K562 (cell line): ENCODE results near the gene UQCRC2. TPM values are rescaled to one million over a fixed set of nuclear protein-coding genes. Genes with fewer than 3 reads are reported as not detected.

Source experiments
- ATAC-seq: fragments of 200-7000 bp; cut with Tn5 transposase; 3 replicates; pipeline ENCODE4 v1.9.1; 2020; ENCODE audit warnings: moderate library complexity
- BruUV-seq: library from RNA; stranded (reverse); fragments of 400-500 nt; replicated peaks from 2 replicates; lab custom pipeline; 2021; lab: Mats Ljungman, UMichigan
- CTCF ChIA-PET: fragments of 300-600 bp; formaldehyde crosslinking; extraction: SDS; loops from one replicate; lab custom pipeline; 2021; ENCODE audit warnings: low intra/inter-chr PET ratio; lab: Yijun Ruan, JAX
- POLR2A ChIA-PET: fragments of 300-600, 350-650 bp; sonication (Branson Sonifier 250); formaldehyde crosslinking; extraction: SDS; loops from one replicate; lab custom pipeline; 2021; ENCODE audit warnings: antibody characterized with exemption, inconsistent platforms; lab: Yijun Ruan, JAX
- DNase-seq, 4 experiments: peaks; one replicate each; pipeline versions ENCODE4 v3.0.0 to v3.0.0-alpha.2; 2011 to 2018; ENCODE audit warnings: low spot score in 3 of 4, mixed read lengths in 3 of 4; ENCODE audit errors: extremely low read depth in 1 of 4
- FAIRE-seq: peaks from 2 replicates; lab custom pipeline; 2011; peaks lifted over from hg19 to GRCh38; lab: Jason Lieb, UNC
- H2AFZ ChIP-seq: 2 replicates; pipeline ENCODE4 v1.6.0; 2011; ENCODE audit warnings: low read depth, low read length, control low read depth, inconsistent platforms
- H3K27ac ChIP-seq: fragments of 200-600 bp; 3 replicates; pipeline ENCODE4 v1.8.0; 2011; ENCODE audit warnings: low read depth, mild to moderate bottlenecking, control low read depth, inconsistent platforms, low read length, moderate library complexity, mixed read lengths; ENCODE audit errors: extremely low read depth
- H3K27me3 ChIP-seq, 2 experiments: fragments of 300-600 bp in 1 of 2; 2 replicates in 1 of 2; 3 replicates in 1 of 2; pipeline versions ENCODE4 v1.6.0 to v1.8.0; 2011; ENCODE audit warnings: inconsistent platforms in 2 of 2, low read length in 2 of 2, mild to moderate bottlenecking in 1 of 2, mixed read lengths in 1 of 2, moderate library complexity in 1 of 2; ENCODE audit not compliant: control insufficient read depth in 2 of 2, insufficient read depth in 2 of 2
- H3K36me3 ChIP-seq: fragments of 300-600 bp; 3 replicates; pipeline ENCODE4 v1.8.0; 2011; ENCODE audit warnings: mild to moderate bottlenecking, low read length, inconsistent platforms; ENCODE audit not compliant: control insufficient read depth, insufficient read depth
- H3K4me1 ChIP-seq, 2 experiments: fragments of 200-600 bp in 1 of 2; replicated peaks in 1 of 2; 2 replicates in 1 of 2; 3 replicates in 1 of 2; pipeline versions ENCODE4 v1.5.1 to v1.8.0; 2011; ENCODE audit warnings: inconsistent platforms in 2 of 2, low read length in 2 of 2, mild to moderate bottlenecking in 1 of 2, mixed read lengths in 1 of 2, moderate library complexity in 1 of 2; ENCODE audit not compliant: control insufficient read depth in 2 of 2, insufficient read depth in 2 of 2
- H3K4me2 ChIP-seq: 2 replicates; pipeline ENCODE4 v1.6.1; 2011; ENCODE audit warnings: low read length, control low read depth, inconsistent platforms, mixed read lengths; ENCODE audit not compliant: insufficient read depth
- H3K4me3 ChIP-seq: fragments of 200-600 bp; sonication (generic), shearing (Covaris generic); 2 replicates; pipeline ENCODE4 v1.5.1; 2016; ENCODE audit warnings: control low read depth, inconsistent platforms
- H3K79me2 ChIP-seq: fragments of 200-600 bp; 3 replicates; pipeline ENCODE4 v1.8.0; 2011; ENCODE audit warnings: low read length, inconsistent platforms; ENCODE audit not compliant: control insufficient read depth, insufficient read depth
- H3K9ac ChIP-seq, 2 experiments: 2 replicates each; pipeline versions ENCODE4 v1.6.0 to v1.6.1; 2011; ENCODE audit warnings: low read depth in 2 of 2, low read length in 2 of 2, control low read depth in 1 of 2, inconsistent platforms in 1 of 2, mild to moderate bottlenecking in 1 of 2, mixed read lengths in 1 of 2; ENCODE audit not compliant: insufficient read depth in 1 of 2
- H3K9me1 ChIP-seq: one replicate; pipeline ENCODE4 v1.6.0; 2011; ENCODE audit warnings: inconsistent platforms, mild to moderate bottlenecking, low read length, moderate library complexity; ENCODE audit not compliant: control insufficient read depth, insufficient read depth
- H3K9me3 ChIP-seq: replicated peaks from 2 replicates; pipeline ENCODE4 v1.5.1; 2011; ENCODE audit warnings: low read depth, low read length, inconsistent platforms; ENCODE audit not compliant: control insufficient read depth, insufficient read depth
- H4K20me1 ChIP-seq: replicated peaks from 2 replicates; pipeline ENCODE4 v1.6.1; 2011; ENCODE audit warnings: low read length, inconsistent platforms, mixed read lengths; ENCODE audit not compliant: control insufficient read depth, insufficient read depth
- MAFG ChIP-seq: fragments of 450-650 bp; conservative IDR thresholded peaks from 2 replicates; pipeline ENCODE4 v1.6.1; 2016; ENCODE audit warnings: missing genetic modification characterization, missing compliant biosample characterization
- NFE2 ChIP-seq: IDR thresholded peaks from 2 replicates; pipeline ENCODE4 v1.6.1; 2014; ENCODE audit warnings: antibody characterized with exemption, low read depth
- RFX1 ChIP-seq: fragments of 450-650 bp; IDR thresholded peaks from 2 replicates; pipeline ENCODE4 v1.6.1; 2016; ENCODE audit warnings: mild to moderate bottlenecking, moderate library complexity
- SMARCC2 ChIP-seq: fragments of 450-650 bp; IDR thresholded peaks from 2 replicates; pipeline ENCODE4 v1.6.1; 2017; ENCODE audit warnings: antibody characterized with exemption, moderate library complexity, mild to moderate bottlenecking, low read depth
- ZBTB17 ChIP-seq: fragments of 450-650 bp; formaldehyde crosslinking; IDR thresholded peaks from 2 replicates; pipeline ENCODE4 v1.4.0; 2020; ENCODE audit warnings: mild to moderate bottlenecking
- WGBS: fragments of 100-300 bp; shearing (Covaris generic); methylation state at CpG from one replicate; pipeline ENCODE4 v1.1.6; 2016; ENCODE audit warnings: low coverage, mixed read lengths; ENCODE audit not compliant: insufficient coverage; ENCODE audit errors: missing lambda C conversion rate; 5-methylcytosine and 5-hydroxymethylcytosine counted together
- in situ Hi-C: fragments of 300-500 bp; cut with MboI; formaldehyde crosslinking; loops from 4 replicates; pipeline ENCODE4 v1.15.0; 2018; ENCODE audit warnings: inconsistent platforms, mixed read lengths
- intact Hi-C: fragments of 100-400 bp; cut with micrococcal nuclease; formaldehyde crosslinking; loops from 2 replicates; pipeline ENCODE4 v1.14.2; 2022
- polyA plus RNA-seq, 8 experiments: library from polyadenylated mRNA; depleted of rRNA in 4 of 8; stranded (reverse) in 5 of 8; unstranded in 3 of 8; fragments of >200 nt; fragmentation: Nextera tagmentation in 2 of 8; fragmentation: Illumina TruSeq in 1 of 8; extraction: Ambion mirVana in 2 of 8; extraction: Trizol in 1 of 8; gene quantifications; 2 replicates each; pipeline versions ENCODE4 v1.2.1 to v1.2.3, GENCODE V29; 2011 to 2014; ENCODE audit warnings: inconsistent platforms in 1 of 8, missing spikeins in 1 of 8
- total RNA-seq, 7 experiments: library from RNA; depleted of rRNA in 6 of 7; stranded (reverse); fragments of >200 nt in 6 of 7; fragmentation: Illumina TruSeq in 2 of 7; extraction: Trizol in 2 of 7; gene quantifications; 2 replicates each; pipeline versions ENCODE4 v1.2.1 to v1.2.3, GENCODE V29; 2011 to 2021; ENCODE audit warnings: low replicate concordance in 1 of 7
- TF ChIP-seq, protein P1 (sequence below): fragments of 250-450 bp; sonication (Bioruptor Pico); IDR thresholded peaks from 2 replicates; pipeline ENCODE4 v1.8.0; 2022; ENCODE audit warnings: moderate library complexity, mild to moderate bottlenecking, inconsistent platforms
- TF ChIP-seq, protein P2 (sequence below), 2 experiments: fragments of 250-450 bp in 1 of 2; fragments of 450-650 bp in 1 of 2; sonication (Bioruptor Pico) in 1 of 2; IDR thresholded peaks; 2 replicates each; pipeline versions ENCODE4 v1.6.1 to v1.8.0; 2016 to 2021; ENCODE audit warnings: mild to moderate bottlenecking in 2 of 2, moderate library complexity in 2 of 2, missing compliant biosample characterization in 1 of 2, missing genetic modification characterization in 1 of 2

Gene UQCRC2
- total and polyA plus RNA-seq, 9 of the 15 experiments (the other 6 are each of a cell fraction or from before 2014, with no cell fraction given), result 177 to 516 (median 319) TPM

DNA sequence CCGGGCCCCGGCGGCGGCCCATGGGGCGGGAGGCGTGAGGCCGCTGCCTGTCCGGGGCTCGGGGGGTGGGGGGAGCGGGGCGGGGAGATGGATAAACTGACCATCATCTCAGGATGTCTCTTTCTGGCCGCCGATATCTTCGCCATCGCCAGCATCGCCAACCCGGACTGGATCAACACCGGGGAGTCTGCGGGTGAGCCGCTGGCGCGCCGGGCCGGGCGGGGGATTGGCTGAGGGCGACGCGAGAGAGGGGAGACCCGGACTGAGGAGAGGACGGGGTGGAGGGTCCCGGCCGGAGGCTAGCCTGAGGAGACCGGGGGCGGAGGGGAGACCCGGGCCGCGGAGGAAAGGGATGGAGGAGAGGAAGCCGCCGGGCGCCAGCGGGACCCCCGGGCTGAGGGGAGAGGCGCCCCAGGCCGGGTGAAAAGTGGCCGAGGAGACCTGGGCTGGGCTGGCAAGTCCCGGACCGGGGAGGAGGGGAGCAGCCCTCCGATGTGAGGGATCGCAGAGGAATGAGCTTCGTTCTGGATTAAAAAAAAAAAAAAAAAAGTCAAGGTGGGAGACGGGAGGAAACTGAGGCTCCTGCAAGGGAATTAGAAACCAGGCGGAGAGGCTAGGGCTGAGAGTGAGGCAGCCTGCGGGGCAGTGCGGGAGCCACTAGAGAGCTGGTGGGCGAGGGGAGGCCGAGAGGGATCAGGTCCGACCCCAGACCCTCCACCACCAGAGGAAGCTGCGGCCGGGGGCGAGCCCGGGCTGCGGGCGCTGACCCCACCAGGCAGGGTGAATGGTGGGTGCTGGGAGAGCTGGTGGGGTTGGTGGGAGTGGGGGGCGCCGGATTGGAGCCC lies 55.3 kb downstream of the UQCRC2 start (continued):
- TF ChIP-seq, protein P1, sequence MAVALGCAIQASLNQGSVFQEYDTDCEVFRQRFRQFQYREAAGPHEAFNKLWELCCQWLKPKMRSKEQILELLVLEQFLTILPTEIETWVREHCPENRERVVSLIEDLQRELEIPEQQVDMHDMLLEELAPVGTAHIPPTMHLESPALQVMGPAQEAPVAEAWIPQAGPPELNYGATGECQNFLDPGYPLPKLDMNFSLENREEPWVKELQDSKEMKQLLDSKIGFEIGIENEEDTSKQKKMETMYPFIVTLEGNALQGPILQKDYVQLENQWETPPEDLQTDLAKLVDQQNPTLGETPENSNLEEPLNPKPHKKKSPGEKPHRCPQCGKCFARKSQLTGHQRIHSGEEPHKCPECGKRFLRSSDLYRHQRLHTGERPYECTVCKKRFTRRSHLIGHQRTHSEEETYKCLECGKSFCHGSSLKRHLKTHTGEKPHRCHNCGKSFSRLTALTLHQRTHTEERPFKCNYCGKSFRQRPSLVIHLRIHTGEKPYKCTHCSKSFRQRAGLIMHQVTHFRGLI (CRISPR knock-in tag), result no peak

DNA sequence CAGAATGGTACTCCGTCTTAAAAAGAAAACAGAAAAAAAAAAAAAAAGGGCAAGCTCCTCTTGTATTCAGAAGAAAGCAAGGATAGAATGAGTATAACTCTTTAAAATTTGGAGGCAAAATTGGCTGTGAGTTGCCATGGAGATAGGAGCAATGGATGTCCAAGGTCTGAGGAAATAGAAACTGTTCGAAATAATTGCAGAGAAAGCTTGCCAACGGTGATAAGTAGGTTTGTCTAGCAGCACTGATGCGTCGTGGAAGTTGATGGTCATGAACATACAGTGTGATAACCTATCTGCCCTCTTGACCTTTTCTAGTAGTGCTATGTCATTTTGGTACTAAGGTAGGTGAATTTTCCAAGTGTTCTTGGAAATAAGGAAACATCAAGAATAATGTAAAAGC lies 57.7 kb downstream of the UQCRC2 start:
- 7% methylated on average over 4 of the region's 5 CpGs for WGBS
- POLR2A ChIA-PET, result interaction anchor here (1.2 to 1.7 kb wide), 2 partner anchors 9 to 13 kb away, joined by 3 to 7 read pairs; no protein-coding TSS in a partner anchor
- Histone ChIP-seq H3K9me3 (no peaks in the 10 kb centered on the region), H3K9ac (no peak overlapping the region), H2AFZ (no peak overlapping the region), H3K27me3 (no peaks in the 10 kb centered on the region), H3K9me1 (no peaks in the 10 kb centered on the region), H3K4me2 (no peak overlapping the region), H3K4me3 (no peak overlapping the region), H3K36me3 (no peaks in the 10 kb centered on the region), H3K79me2 (peaks cover 31% of the 10 kb centered on the region), H4K20me1 (peaks cover 10% of the 10 kb centered on the region; the same call in 1 of the 2 replicates), H3K4me1 (peaks cover 8 to 18% of the 10 kb centered on the region in 2 experiments; a peak in 4 of 5 replicates), H3K27ac (no peak overlapping the region)
- CTCF ChIA-PET, result no interaction called here
- ATAC-seq (no peak), DNase-seq (no peak), FAIRE-seq (peak; percentile 23)
- BruUV-seq, result no TSS peak
- TF ChIP-seq ZBTB17 (CRISPR knock-in tag) (no peak), NFE2 (0 out of 2 replicates have a peak, but pooled peaks have one; percentile 20), SMARCC2 (no peak), MAFG (no peak), RFX1 (peak; percentile 59)
- TF ChIP-seq, protein P2, sequence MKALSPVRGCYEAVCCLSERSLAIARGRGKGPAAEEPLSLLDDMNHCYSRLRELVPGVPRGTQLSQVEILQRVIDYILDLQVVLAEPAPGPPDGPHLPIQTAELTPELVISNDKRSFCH (CRISPR knock-in tag; IDR thresholded peaks at IDR 0.05), result no peak
- TF ChIP-seq, protein P2 (tag; IDR thresholded peaks at IDR 0.05), result 0 out of 2 replicates have a peak, but pooled peaks have one; percentile 23
- intact Hi-C loops (no loop called here), in situ Hi-C loops (no loop called here)
